IPS DF 19.7 (cell line): ENCODE data around the gene REC8.
"Not testable (repeated sequence)": the region's sequence is repeated elsewhere in the genome, so short reads cannot be mapped to it uniquely, and the experiment has no call there.

Source experiments
- DNase-seq: peaks from one replicate; pipeline ENCODE4 v3.0.0-alpha.2; 2013; ENCODE audit warnings: low read depth, low spot score

Gene REC8

DNA sequence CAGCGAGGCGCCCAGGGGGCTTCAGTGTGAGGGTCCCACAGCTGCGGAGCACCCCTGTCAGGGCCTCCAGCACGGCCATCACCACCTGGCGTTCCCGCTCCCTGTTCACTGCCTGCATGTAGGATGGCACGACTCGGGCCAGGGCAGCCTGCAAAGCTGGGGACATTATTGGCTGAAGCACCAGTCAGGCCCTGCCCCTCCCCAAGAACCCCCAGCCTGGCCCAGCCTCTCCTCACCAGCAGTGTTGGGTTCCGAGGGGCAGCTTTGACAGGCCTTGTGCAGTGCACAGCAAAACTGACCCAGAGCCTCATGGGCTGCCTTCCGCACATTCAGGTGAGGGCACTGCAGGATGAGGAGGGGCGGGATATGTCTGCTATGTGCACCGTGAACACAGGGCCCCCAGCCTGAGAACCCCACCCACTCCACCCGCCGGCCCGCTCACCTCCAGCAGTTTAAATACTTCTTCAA, 11.2 kb downstream of the REC8 start:
- no peak for DNase-seq

DNA sequence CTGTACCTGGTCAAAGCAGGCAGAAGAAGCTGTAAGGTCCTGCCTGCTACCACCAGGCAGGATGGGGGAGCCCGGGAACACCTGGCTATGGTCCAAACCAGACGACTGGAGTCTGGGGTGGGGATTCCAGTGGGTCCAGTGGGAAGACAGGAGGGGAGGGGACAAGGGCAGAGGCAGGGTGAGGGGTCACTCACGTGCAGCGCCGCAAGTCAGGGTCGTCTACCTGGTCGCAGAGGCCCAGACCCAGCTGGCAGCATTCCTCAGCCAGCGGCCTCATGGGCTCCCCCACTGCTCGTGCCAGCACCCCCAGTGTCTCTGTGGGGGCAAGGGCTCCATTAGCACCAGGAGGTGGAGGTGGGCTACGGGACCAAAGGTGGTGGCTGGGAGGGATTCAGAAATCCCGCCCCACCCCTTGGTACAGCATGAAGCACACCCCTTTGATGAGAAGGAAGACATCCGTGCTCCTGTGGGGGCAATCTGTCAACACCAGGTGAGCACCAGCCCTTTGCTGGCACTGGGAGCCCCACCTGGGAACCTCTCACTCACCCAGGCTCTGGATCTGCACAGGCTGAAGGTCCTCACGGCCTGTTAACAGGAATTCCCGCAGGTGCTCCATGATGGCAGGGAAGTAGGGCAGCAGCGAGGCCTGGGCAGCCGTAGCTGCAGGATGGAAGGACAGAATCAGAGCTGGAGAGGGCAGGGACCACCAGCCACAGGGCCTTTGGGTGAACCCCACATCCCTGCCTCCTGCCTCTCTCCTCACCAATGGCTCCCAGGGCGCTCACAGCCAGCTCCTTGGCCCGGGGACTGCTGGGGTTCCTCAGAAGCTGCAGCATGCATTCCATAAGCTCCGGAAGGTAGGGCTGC, 12.5 kb downstream of the REC8 start:
- no peak for DNase-seq

DNA sequence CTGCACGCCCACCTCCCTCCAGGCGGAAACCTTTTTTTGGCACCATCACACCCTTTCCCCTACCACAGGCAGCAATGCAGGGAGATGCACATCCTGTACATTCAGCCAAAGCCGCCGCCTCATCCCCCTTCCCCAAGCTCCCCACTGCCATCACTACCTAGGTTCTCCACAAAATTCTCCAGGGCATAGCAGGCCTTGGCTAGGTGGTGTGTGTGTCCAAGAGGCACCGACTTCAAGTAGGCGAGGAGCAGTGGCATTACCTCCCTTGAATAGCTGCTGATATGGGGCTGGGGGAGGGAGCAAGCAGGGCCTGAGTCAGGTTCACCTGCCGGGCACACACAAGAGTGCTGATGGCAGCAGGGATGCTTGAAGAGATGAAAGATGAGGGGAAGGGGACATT, 13.1 kb downstream of the REC8 start:
- DNase-seq: no peak

DNA sequence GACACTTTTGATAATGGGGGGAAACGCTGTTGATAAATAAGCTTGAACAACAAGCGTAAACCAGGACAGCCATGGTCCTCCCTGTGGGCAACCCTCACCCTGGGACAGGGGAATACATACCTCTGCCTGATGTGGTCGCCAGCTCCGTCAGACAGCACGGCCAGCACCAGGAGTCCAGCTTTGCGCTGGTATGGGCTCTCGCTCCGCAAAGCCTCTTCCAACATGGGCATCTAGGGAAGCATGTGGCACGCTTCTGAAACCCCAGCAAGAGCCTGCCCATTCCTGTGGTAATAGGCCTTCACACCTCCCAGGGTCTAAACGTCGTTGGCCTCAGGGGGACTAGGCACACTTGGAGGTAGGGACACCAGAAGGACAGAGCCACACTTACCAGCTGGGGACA, 13.9 kb downstream of the REC8 start:
- DNase-seq: no peak

DNA sequence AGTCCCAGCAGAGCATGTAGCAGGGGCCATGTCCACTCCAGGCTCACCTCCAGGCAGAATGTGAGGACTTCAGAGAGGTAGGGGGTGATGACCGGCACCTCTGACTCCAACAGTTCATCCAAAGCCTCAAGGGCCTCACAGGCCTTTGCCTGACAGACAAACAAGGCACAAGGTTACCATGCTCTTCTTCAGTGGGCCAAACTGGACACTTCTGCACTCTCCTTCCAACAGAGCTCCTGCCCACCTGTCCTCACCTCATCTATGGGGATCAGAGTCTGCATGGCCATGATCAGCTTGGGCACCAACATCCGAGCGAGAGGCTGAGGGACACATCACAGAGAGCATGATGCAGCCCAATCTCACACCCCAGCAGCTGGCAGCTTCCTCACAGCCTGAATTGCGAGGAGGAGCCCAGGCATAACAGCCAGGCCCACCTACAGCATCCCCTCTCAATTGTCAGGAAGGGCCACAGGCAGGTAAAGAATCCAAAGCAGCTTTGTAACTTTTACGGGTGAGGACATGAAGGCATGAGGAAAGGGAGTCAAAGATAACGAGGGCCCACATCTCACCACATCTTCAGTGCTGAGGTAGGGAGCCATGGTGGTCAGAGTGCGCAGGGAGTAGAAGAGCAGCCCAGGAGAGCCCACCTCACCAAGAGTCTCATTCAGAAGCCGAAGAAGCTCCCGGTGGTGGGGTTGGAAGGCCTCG, 15.1 kb downstream of the REC8 start:
- DNase-seq: no peak

DNA sequence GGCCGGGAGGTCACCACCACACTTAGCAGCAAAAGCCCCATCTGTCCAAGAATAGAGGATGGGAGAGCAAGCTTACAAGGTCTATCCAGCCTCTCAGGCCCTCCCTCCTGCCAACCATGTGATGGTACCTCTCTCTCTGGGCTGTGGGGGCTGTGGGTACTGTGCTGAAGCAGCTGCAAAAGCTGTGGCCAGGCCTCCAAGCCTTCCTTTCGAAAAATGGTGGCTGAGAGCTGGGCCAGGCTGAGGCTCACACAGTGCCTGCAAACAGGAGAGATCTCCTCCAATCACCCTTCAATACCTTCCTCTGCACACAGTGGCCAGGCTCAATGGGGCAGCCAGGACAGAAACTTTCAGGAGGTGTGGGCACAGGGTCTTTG, 15.6 kb downstream of the REC8 start:
- no peak for DNase-seq

DNA sequence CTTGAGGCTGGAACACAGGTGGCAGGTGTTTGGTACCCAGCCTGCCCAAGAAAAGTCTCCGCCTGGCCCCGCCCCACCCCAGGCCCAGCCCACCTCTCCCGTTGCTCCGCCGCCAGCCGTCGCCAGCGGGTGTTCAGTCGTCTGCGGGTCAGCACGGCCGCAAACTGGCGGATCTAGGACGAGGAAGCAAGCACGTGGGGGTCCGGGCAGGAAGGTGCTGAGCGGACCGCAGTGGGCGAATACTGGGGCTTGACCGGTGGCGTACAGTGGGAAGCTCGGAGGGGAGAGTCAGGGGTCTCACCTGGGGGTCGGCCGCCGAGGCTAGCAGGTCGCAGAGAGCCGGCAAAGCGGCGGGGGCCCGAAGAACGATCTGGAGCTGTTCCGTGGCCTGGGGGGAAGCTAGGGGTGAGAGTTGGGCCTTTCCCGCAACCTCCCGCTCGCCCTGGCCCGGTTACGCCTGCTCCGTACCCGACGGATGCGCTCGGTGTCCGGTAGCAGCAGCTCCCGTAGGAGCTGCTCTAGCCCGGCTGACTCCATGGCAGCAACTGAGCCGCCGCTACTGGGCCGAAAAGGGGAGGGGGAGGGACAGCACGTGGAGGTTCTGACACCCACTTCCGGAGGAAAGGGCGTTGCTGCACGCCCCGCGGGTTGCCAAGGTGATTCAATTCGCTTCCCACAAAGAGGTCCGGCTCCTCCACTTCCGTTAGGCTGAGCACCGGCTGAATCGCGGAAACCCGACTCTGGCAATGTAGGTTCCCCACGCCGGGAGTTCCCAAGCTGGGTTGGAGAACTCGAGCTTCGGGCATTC, 16.6 kb downstream of the REC8 start, which contains the start of gene IPO4:
Gene IPO4 (minus strand): TSS at position 566 of the 808 bp plus-strand sequence. CDS start 29 bp downstream, at position 537.
- DNase-seq: peak; percentile 95

DNA sequence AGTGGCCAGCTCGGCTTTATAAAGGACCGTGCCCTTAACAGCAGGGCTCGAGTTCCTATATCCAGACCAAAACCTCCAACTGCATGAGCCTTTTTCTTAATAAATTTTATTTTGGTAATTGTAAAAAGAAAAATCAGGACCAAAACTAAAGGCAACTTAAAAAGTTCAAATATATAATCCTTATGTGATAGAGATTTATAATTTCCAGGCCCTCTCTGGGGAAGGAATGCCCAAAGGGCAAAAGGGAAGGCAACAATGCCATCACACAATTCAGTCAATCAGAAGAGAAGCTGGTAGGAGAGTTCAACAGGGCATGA, 17.1 kb downstream of the REC8 start:
- no peak for DNase-seq

DNA sequence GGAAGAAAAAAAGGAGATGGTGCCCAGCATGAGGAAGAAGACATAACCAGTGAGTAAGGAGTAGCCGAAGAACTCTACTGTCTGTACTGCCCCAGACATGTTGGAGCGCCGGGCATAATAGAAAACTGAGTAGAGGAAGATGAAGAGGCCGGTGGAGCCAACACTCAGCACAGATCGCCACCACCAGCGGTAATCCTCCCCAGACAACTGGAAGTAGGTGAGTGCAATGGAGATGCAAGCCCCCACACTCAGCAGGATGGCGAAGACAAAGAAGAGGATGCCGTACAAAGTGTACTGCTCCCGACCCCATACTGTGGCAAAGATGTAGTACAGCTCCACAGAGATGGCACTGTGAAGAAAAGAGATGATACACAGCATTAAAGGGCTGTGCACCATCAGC, 17.6 kb downstream of the REC8 start:
- no peak for DNase-seq

DNA sequence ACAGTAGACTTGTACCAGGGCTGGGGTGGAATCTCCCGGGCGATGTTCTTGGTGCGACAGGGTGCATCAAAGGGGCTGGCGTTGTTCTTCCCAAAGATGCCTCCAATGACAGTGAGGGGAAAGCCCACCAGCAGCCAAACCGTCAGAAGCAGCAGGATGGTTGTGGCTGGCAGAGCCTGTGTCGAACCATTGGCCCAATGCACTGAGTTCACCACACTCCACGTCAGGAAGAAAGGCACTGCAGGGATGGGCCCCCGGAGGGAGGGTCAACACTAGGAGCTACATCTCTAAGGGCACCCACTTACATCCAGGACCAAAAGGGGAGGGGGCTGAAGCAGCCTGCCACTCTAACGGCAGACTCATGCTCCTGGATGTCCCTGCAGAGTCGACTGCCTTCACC, 18.5 kb downstream of the REC8 start:
- DNase-seq: no peak

DNA sequence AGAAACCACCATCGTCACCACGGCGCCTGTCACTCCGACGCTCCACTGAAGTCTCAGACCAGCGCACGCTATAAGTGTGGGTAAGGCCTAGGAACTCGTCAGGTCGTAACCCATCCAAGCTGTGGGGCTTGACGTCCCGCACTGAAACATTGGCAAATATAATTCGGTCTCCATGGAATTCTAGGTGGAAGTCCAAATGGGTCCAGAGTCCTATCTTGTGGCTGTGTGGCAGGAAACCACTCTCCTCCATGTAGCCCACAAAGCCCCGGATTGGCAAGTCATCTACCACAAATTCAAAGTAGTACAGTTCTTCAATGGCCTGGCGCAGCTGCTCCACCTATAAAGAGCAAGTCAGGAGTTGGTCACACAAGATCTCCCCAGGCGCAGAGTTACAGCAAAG, 21.1 kb downstream of the REC8 start:
- no peak for DNase-seq

DNA sequence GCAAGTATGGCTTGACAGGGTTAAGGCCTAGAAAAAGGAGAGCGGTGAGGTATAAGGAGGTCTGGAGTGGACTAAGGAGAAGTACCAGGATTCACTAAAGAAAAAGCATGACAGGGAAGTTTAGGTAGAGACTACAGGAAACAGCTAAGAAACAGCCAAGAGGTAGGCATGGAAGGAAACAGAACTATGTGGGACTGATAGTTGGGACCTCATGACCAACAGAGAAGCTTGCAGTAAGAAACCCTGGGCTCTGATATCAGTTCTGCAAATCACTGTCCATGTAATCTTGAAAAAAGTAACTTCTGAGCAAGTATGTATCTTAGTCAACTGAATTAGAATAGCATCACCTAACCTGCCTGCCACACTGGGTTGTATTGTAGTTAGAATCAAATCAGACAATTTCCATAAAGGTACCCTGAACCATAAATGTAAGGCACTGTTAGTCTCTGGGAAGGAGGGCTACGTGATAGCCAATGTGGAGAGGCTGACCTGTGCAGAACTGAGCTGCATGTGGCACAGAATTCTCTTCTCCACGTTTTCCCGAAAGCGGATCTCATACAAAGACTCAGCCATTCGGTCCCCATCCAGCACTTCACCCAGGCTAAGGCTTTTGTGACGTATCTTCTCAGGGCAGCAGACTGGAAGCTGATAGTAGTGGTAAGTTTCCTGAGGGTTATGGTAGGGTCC, 22.4 kb downstream of the REC8 start:
- DNase-seq: no peak

DNA sequence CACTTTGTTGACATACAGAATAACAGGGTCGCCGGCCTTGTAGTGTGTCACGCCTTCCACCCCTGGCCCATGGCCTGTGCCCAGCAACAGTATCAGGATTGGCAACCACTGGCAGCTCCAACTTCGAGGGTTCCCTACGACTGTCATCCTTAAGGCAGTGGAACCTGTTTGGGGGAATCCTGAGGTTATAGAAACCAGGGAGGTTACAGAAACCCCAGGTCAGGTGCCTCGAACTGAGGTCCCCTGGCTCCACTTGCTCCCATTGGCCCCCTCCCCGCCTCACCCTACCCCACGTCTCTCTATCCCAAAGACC, 22.9 kb downstream of the REC8 start:
- DNase-seq: no peak

DNA sequence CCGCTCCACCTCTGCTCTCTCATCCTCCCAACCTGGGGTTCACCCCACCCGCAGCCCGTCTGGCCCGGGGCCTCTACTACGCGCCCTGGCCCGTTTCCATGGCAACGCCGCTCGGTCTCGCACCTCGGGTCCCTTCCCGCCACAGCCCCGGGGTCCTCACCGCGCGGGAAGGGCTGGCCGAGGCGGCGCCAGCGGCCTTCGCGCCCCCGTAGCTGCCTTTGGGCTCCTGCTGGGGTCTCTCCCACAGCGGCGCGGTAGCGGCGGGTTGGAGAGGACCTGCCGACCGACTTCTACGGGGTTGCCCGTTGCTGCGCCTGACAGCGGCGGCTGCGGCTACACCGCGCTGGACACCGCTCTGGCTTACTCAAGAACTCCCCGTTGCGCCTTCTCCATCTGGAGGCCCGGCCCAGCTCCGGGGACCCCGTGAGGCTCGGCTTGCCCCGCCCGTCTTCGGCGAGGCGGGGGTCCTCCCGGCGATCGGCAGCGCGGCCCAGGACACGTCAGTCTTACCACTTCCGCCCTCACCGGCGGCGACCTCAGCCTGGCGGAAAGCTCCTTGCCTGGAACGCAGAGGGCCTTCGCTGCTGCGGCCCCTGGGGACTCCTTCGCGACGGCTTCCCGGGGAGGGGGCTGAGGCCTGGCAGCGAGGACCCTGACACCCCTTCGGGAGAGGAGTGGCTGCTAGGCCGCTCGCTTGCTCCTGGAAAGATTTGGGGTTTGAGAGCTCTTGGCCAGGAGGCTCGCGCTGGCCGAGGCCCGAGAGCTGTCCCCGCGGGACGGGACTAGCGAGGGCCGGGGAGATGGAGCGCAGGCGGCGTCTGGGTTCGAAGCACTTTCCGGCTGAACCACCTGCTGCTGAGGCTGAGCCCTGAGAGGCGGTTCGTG, 23.5 kb downstream of the REC8 start, which contains the start of gene TM9SF1:
Gene TM9SF1 (minus strand): TSS at position 256 of the 885 bp plus-strand sequence. CDS start 422 bp downstream, outside the sequence.
- no peak for DNase-seq

DNA sequence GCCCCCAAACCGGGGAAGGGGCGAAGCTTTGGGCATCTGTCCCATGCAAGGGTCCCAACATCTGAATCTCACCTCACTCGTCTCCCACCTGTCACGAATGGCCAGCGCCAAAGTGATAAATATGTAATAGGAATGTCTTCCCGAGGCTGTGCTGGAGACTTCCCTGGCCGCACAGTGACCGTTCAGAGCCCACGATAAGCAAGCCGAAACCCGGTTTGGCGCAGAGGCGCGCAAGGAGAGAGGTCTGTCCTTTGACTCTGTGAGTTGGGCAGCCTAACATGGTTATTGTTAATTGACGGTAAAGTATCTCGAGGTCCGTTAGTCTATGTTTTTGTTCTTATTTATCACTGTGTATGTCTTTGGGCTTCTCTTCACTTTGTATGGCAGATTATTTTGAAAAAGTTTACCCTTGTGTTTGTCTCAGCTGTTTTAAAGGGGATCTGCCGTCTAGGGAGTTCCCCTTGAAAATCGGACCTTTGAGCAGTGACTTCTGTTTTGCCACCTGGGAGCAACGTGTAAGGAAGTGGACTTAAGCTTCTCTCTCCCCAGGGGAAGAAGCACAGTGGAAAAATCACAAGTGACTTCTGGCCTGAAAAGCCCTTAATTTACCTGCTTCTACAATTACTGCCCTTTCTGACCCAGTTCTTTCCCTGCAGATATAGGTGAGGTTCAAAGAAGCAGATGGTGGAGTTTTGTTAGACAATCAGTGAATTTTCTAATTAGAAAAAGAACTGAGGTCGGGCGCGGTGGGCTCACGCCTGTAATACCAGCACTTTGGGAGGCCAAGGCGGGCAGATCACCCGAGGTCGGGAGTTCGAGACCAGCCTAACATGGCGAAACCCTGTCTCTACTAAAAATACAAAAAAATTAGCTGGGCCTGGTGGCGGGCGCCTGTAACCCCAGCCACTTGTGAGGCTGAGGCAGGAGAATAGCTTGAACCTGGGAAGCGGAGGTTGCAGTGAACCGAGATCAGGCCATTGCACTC, 24.5 kb downstream of the REC8 start:
- DNase-seq: no peak

DNA sequence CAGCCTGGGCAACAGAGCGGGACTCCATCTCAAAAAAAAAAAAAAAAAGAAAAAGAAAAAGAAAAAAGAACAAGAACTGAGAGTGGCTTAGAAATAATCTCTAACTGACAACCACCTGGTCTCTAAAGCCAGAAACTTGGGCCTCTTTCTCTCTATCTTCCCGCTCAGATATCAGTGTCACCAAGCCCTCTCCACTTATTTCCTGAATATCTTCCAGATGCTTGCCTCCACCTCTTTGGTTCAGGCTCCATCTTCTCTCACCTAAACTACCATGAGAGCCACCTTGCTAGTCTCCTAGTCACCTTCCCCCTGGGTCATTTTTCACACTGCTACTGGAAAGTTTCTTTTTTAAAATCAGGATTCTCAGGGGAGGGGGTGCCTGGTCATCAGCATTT, 25.2 kb downstream of the REC8 start:
- DNase-seq: no peak

DNA sequence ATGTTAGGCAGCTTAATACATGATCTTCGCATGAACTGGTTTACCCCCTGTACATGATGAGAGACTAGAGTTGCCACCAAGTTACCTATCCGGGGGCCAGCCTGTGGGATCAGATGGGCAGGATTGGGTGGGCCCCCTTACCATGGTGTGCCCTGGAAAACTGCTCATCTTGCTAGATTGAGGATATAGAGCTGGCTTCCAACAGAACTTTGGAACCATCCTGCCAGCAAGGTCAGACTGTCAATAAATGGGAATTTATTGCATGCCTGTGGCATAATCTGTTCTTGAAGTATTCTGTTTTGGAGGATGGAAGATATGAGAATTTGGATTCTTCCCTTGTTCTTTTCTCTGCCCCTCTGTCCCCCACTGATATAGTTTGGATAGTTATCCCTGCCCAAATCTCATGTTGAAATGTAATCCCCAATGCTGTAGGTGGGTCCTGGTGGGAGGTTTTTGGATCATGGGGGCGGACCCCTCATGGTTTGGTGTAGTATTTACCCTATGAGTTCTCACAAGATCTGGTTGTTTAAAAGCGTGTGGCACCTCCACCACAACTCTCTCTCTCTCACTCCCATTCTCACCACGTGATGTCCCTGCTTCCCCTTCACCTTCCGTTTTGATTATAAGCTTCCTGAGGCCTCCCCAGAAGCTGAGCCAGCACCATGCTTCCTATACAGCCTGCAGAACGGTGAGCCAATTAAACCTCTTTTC, 27.1 kb downstream of the REC8 start:
- DNase-seq: no peak

DNA sequence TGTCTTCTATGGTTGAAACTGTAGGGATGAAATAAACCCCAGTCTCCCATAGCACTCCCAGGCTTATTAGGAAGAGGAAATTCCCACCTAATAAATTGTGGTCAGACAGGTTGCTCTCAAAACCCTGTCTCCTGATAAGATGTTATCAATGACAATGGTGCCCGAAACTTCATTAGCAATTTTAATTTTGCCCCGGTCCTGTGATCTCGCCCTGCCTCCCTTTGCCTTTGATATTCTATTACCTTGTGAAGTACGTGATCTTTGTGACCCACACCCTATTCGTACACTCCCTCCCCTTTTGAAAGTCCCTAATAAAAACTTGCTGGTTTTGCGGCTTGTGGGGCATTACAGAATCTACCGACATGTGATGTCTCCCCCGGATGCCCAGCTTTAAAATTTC, 30.7 kb downstream of the REC8 start:
- DNase-seq: not testable (repeated sequence)
